ENCODE results near the gene STARD10.

STARD10 gene

GRCh38 chr11:72722050-72722748 lies 71.6 kb downstream of the STARD10 start:
- peak; percentile 97 for DNase-seq

- peak; percentile 74 for DNase-seq
Observed at GRCh38 chr11:72721689-72722049, 72.2 kb downstream of the STARD10 start.

- DNase-seq = no peak
Observed at GRCh38 chr11:72721276-72721675, 72.6 kb downstream of the STARD10 start.

- no peak for DNase-seq
Observed at GRCh38 chr11:72720784-72721183, 73.1 kb downstream of the STARD10 start.

- DNase-seq = no peak
Observed at GRCh38 chr11:72720047-72720446, 73.8 kb downstream of the STARD10 start.

- no peak for DNase-seq
Observed at GRCh38 chr11:72719551-72719950, 74.3 kb downstream of the STARD10 start.

- DNase-seq = no peak
Observed at GRCh38 chr11:72719144-72719543, 74.7 kb downstream of the STARD10 start.

GRCh38 chr11:72718101-72718501 lies 75.7 kb downstream of the STARD10 start:
- no peak for DNase-seq

- DNase-seq = no peak
Observed at GRCh38 chr11:72716788-72717435, 76.9 kb downstream of the STARD10 start.

GRCh38 chr11:72716290-72716689 lies 77.6 kb downstream of the STARD10 start:
- no peak for DNase-seq

GRCh38 chr11:72712841-72713240 lies 81.0 kb downstream of the STARD10 start:
- DNase-seq = no peak

- DNase-seq = no peak
Observed at GRCh38 chr11:72712168-72712751, 81.6 kb downstream of the STARD10 start.

- DNase-seq = no peak
Observed at GRCh38 chr11:72711141-72711540, 82.7 kb downstream of the STARD10 start.

GRCh38 chr11:72710278-72710677 lies 83.6 kb downstream of the STARD10 start:
- DNase-seq = no peak

- no peak for DNase-seq
Observed at GRCh38 chr11:72709478-72710238, 84.2 kb downstream of the STARD10 start.

- DNase-seq = no peak
Observed at GRCh38 chr11:72707032-72707431, 86.8 kb downstream of the STARD10 start.

- no peak for DNase-seq
Observed at GRCh38 chr11:72706579-72706978, 87.3 kb downstream of the STARD10 start.

GRCh38 chr11:72705442-72706365 lies 88.1 kb downstream of the STARD10 start:
- no peak for DNase-seq

- DNase-seq = no peak
Observed at GRCh38 chr11:72704783-72705265, 89.0 kb downstream of the STARD10 start.
